Right lobe of liver (tissue), 4 donors: ENCODE measurements around the gene GLYATL3.

Experiments used
- CTCF ChIP-seq, 4 donors: fragments of 200-600 bp in 3 of 4; fragments of 450-650 bp in 1 of 4; IDR thresholded peaks; one replicate each; pipeline versions ENCODE4 v1.5.1 to v1.8.0; 2016 to 2022; ENCODE audit warnings: antibody characterized with exemption in 4 of 4, mild to moderate bottlenecking in 2 of 4
- POLR2A ChIP-seq: fragments of 450-650 bp; IDR thresholded peaks from one replicate; pipeline ENCODE4 v1.6.1; 2017; ENCODE audit warnings: antibody characterized with exemption, mild to moderate bottlenecking
- donor health status: DM: no; HTN: no; CAD: no.
- donor health status: DM: no; HTN: no; CAD: no.
- donor health status: DM: no; HTN: yes; CAD: no.

- TF ChIP-seq CTCF (IDR thresholded peaks at IDR 0.05) (no peak), POLR2A (no peak)
These were observed 28.8 kb downstream of the GLYATL3 start for GRCh38 chr6:49528571-49528970.
